Transverse colon (tissue), 4 donors: ENCODE data around the gene LASP1NB.

Experiments
- CTCF ChIP-seq, 5 experiments: fragments of 200-600 bp in 3 of 5; fragments of 450-650 bp in 2 of 5; sonication (generic) in 3 of 5; IDR thresholded peaks; 1 replicate in 2 of 5; 2 replicates in 3 of 5; pipeline ENCODE4 v1.5.1; 2016 to 2017; ENCODE audit warnings: antibody characterized with exemption in 5 of 5, inconsistent platforms in 3 of 5, mild to moderate bottlenecking in 2 of 5, moderate library complexity in 1 of 5
- POLR2A ChIP-seq: fragments of 450-650 bp; IDR thresholded peaks from one replicate; pipeline ENCODE4 v1.6.1; 2016; ENCODE audit warnings: antibody characterized with exemption, mild to moderate bottlenecking, moderate library complexity
- POLR2AphosphoS5 ChIP-seq, 3 donors: sonication (generic); formaldehyde crosslinking; IDR thresholded peaks; one replicate each; pipeline ENCODE4 v1.6.1; 2016; ENCODE audit warnings: antibody characterized with exemption in 3 of 3

- TF ChIP-seq POLR2AphosphoS5 (IDR thresholded peaks at IDR 0.05) (no peak), POLR2A (no peak), CTCF (IDR thresholded peaks at IDR 0.05) (no peak)
These were observed 15.0 kb downstream of the LASP1NB start for GRCh38 chr17:38940404-38940803.
